A549 (cell line): ENCODE measurements around the gene TUG1. TPM values are rescaled to one million over a fixed set of nuclear protein-coding genes. Genes with fewer than 3 reads are reported as not detected.

ENCODE experiments used
- ATAC-seq, 2 experiments: fragments of 200-7000 bp in 1 of 2; fragments of >200 bp in 1 of 2; cut with Nextera tagmentation in 1 of 2; cut with Tn5 transposase in 1 of 2; 3 replicates each; pipeline versions ENCODE4 v1.8.0 to v1.9.1; 2018 to 2020; ENCODE audit warnings: mild to moderate bottlenecking in 1 of 2, moderate library complexity in 1 of 2
- CTCF ChIA-PET: fragments of 300-600 bp; sonication (Branson Sonifier 250); formaldehyde crosslinking; extraction: SDS; loops from one replicate; lab custom pipeline; 2021; ENCODE audit warnings: antibody characterized with exemption, inconsistent platforms; lab: Yijun Ruan, JAX
- POLR2A ChIA-PET: fragments of 350-600 bp; formaldehyde crosslinking; extraction: SDS; loops from one replicate; lab custom pipeline; 2021; ENCODE audit warnings: antibody characterized with exemption, inconsistent platforms; lab: Yijun Ruan, JAX
- DNase-seq, 2 experiments: peaks; one replicate each; pipeline versions ENCODE4 v3.0.0 to v3.0.0-alpha.2; 2011 to 2016; ENCODE audit warnings: low read depth in 1 of 2, low spot score in 1 of 2
- FAIRE-seq: peaks from 2 replicates; lab custom pipeline; 2011; peaks lifted over from hg19 to GRCh38; lab: Jason Lieb, UNC
- H3K27ac ChIP-seq, 2 experiments: fragments of >200 bp; sonication (Bioruptor Twin); formaldehyde crosslinking; 3 replicates each; pipeline ENCODE4 v1.5.1; 2016 to 2017
- H3K4me1 ChIP-seq: fragments of >200 bp; sonication (Bioruptor Twin); formaldehyde crosslinking; 3 replicates; pipeline ENCODE4 v1.6.1; 2016
- H3K4me2 ChIP-seq: fragments of >200 bp; sonication (Bioruptor Twin); formaldehyde crosslinking; 3 replicates; pipeline ENCODE4 v1.6.1; 2016
- H3K4me3 ChIP-seq: fragments of >200 bp; sonication (Bioruptor Twin); formaldehyde crosslinking; 3 replicates; pipeline ENCODE4 v1.5.1; 2016
- H3K9me3 ChIP-seq: fragments of >200 bp; sonication (Bioruptor Twin); formaldehyde crosslinking; 3 replicates; pipeline ENCODE4 v1.6.1; 2016
- BHLHE40 ChIP-seq: IDR thresholded peaks from 2 replicates; pipeline ENCODE4 v1.6.1; 2012; ENCODE audit warnings: low read depth, low read length, inconsistent platforms
- CHD2 ChIP-seq: fragments of 150-350 bp; IDR thresholded peaks from 2 replicates; pipeline ENCODE4 v1.6.1; 2014; ENCODE audit warnings: low read length; ENCODE audit not compliant: partially characterized antibody
- CHD4 ChIP-seq: fragments of 200-600 bp; sonication (generic); IDR thresholded peaks from 2 replicates; pipeline ENCODE4 v1.6.1; 2016; ENCODE audit warnings: antibody characterized with exemption, mild to moderate bottlenecking, borderline replicate concordance
- CTCF ChIP-seq: fragments of >200 bp; sonication (Bioruptor Twin); formaldehyde crosslinking; IDR thresholded peaks from 3 replicates; pipeline ENCODE4 v1.5.1; 2016
- EP300 ChIP-seq, 2 experiments: fragments of >200 bp; sonication (Bioruptor Twin); formaldehyde crosslinking; IDR thresholded peaks; 2 replicates in 1 of 2; 3 replicates in 1 of 2; pipeline ENCODE4 v1.6.1; 2016 to 2017
- ESRRA ChIP-seq: fragments of 150-350 bp; IDR thresholded peaks from 2 replicates; pipeline ENCODE4 v1.6.1; 2014; ENCODE audit warnings: mild to moderate bottlenecking, low read length, borderline replicate concordance
- FOSB ChIP-seq: fragments of 250-450 bp; sonication (Bioruptor Pico); IDR thresholded peaks from 2 replicates; pipeline ENCODE4 v1.5.0; 2020; ENCODE audit warnings: mild to moderate bottlenecking, moderate library complexity
- FOSL2 ChIP-seq, 2 experiments: fragments of 450-650 bp in 1 of 2; fragments of >200 bp in 1 of 2; sonication (Bioruptor Twin) in 1 of 2; formaldehyde crosslinking; IDR thresholded peaks; 2 replicates each; pipeline versions ENCODE4 v1.5.0 to v1.6.1; 2016 to 2020; ENCODE audit warnings: mild to moderate bottlenecking in 1 of 2, moderate library complexity in 1 of 2
- FOXS1 ChIP-seq: fragments of 250-450 bp; sonication (Bioruptor Pico); IDR thresholded peaks from 2 replicates; pipeline ENCODE4 v1.5.0; 2020; ENCODE audit warnings: mild to moderate bottlenecking, moderate library complexity
- GATA3 ChIP-seq: IDR thresholded peaks from 2 replicates; pipeline ENCODE4 v1.6.1; 2012; ENCODE audit warnings: borderline replicate concordance
- HDAC2 ChIP-seq: fragments of 200-600 bp; sonication (generic); IDR thresholded peaks from 2 replicates; pipeline ENCODE4 v1.6.1; 2016
- HOXA7 ChIP-seq: fragments of 250-450 bp; sonication (Bioruptor Pico); IDR thresholded peaks from 2 replicates; pipeline ENCODE4 v1.5.0; 2020; ENCODE audit warnings: mild to moderate bottlenecking, moderate library complexity
- HOXB13 ChIP-seq: fragments of 250-450 bp; sonication (Bioruptor Pico); IDR thresholded peaks from 2 replicates; pipeline ENCODE4 v1.5.0; 2020; ENCODE audit warnings: low read depth, mild to moderate bottlenecking, moderate library complexity
- KDM5A ChIP-seq: fragments of 200-600 bp; sonication (generic); IDR thresholded peaks from 2 replicates; pipeline ENCODE4 v1.6.1; 2016; ENCODE audit warnings: antibody characterized with exemption, mild to moderate bottlenecking
- MAFK ChIP-seq: fragments of 450-650 bp; IDR thresholded peaks from 2 replicates; pipeline ENCODE4 v1.6.1; 2014; ENCODE audit not compliant: partially characterized antibody
- MAZ ChIP-seq: fragments of 150-350 bp; IDR thresholded peaks from 2 replicates; pipeline ENCODE4 v1.6.1; 2014; ENCODE audit warnings: antibody characterized with exemption, low read depth, low read length, borderline replicate concordance
- NFE2L2 ChIP-seq: fragments of 150-350 bp; conservative IDR thresholded peaks from 2 replicates; pipeline ENCODE4 v1.6.1; 2014; ENCODE audit warnings: low read length
- NPAS2 ChIP-seq: fragments of 250-450 bp; sonication (Bioruptor Pico); IDR thresholded peaks from 2 replicates; pipeline ENCODE4 v1.8.0; 2022; ENCODE audit warnings: mild to moderate bottlenecking, moderate library complexity, borderline replicate concordance
- PBX3 ChIP-seq: IDR thresholded peaks from 2 replicates; pipeline ENCODE4 v1.6.1; 2012
- PHF8 ChIP-seq: fragments of 200-600 bp; sonication (generic); IDR thresholded peaks from 2 replicates; pipeline ENCODE4 v1.6.1; 2016; ENCODE audit warnings: low read depth, mild to moderate bottlenecking, antibody characterized with exemption, moderate library complexity, borderline replicate concordance
- POLR2A ChIP-seq: IDR thresholded peaks from 2 replicates; pipeline ENCODE4 v1.6.1; 2012; ENCODE audit warnings: mild to moderate bottlenecking, low read length
- RCOR1 ChIP-seq: fragments of 150-350 bp; IDR thresholded peaks from 2 replicates; pipeline ENCODE4 v1.6.1; 2014; ENCODE audit warnings: antibody characterized with exemption, low read length, low read depth
- RNF2 ChIP-seq: fragments of 200-600 bp; sonication (generic); IDR thresholded peaks from 2 replicates; pipeline ENCODE4 v1.6.1; 2016; ENCODE audit warnings: low read depth, mild to moderate bottlenecking, antibody characterized with exemption, moderate library complexity, borderline replicate concordance
- SREBF2 ChIP-seq: fragments of 450-650 bp; IDR thresholded peaks from 2 replicates; pipeline ENCODE4 v1.6.1; 2014; ENCODE audit warnings: mild to moderate bottlenecking, moderate library complexity
- USF2 ChIP-seq: fragments of 450-650 bp; IDR thresholded peaks from 2 replicates; pipeline ENCODE4 v1.6.1; 2014; ENCODE audit warnings: antibody characterized with exemption
- ZC3H11A ChIP-seq: fragments of 450-650 bp; IDR thresholded peaks from 2 replicates; pipeline ENCODE4 v1.6.1; 2014; ENCODE audit warnings: antibody characterized with exemption, mild to moderate bottlenecking
- WGBS: methylation state at CpG from one replicate; pipeline ENCODE4 v1.1.6; 2017; ENCODE audit errors: missing lambda C conversion rate; 5-methylcytosine and 5-hydroxymethylcytosine counted together
- polyA plus RNA-seq, 4 experiments: library from polyadenylated mRNA; depleted of rRNA in 3 of 4; stranded (reverse); fragments of >200 nt; fragmentation: RNase III in 1 of 4; extraction: RNeasy Plus Mini Kit Qiagen cat#74134 plus additional on column Dnase treatment in 1 of 4; gene quantifications; 2 replicates in 3 of 4; 3 replicates in 1 of 4; pipeline ENCODE4 v1.2.3, GENCODE V29; 2011 to 2017

Gene TUG1
- polyA plus RNA-seq, 2 of the 4 experiments (the other 2 are of a cell fraction) = 29.9 to 104 TPM

GRCh38 chr22:31019191-31019930 is 50.3 kb downstream of the TUG1 start:
- ATAC-seq (no peak), DNase-seq (no peak), FAIRE-seq (no peak)
- Histone ChIP-seq H3K4me1 (no peaks in the 10 kb centered on the region), H3K27ac (no peak overlapping the region), H3K9me3 (no peaks in the 10 kb centered on the region), H3K4me2 (no peak overlapping the region), H3K4me3 (no peak overlapping the region)
- POLR2A ChIA-PET = no interaction called here
- TF ChIP-seq RCOR1 (no peak), ESRRA (no peak), POLR2A (no peak), GATA3 (no peak), FOXS1 (CRISPR knock-in tag) (no peak), NPAS2 (CRISPR knock-in tag) (no peak), RNF2 (no peak), USF2 (no peak)
- CTCF ChIA-PET = interaction anchor here (0.7 to 1.2 kb wide), 3 partner anchors 19 to 79 kb away, joined by 3 to 5 read pairs (median 3); no protein-coding TSS in a partner anchor
- WGBS = 45% methylated on average over 2 of the region's 3 CpGs

GRCh38 chr22:31020334-31020733 is 51.3 kb downstream of the TUG1 start:
- POLR2A ChIA-PET = no interaction called here
- Histone ChIP-seq H3K4me2 (no peak overlapping the region), H3K27ac (no peak overlapping the region), H3K9me3 (no peaks in the 10 kb centered on the region), H3K4me1 (no peaks in the 10 kb centered on the region), H3K4me3 (no peak overlapping the region)
- ATAC-seq = no peak
- TF ChIP-seq HOXB13 (no peak), HDAC2 (no peak), CHD2 (no peak), CHD4 (no peak), KDM5A (no peak), FOSL2 (IDR thresholded peaks at IDR 0.05) (no peak), FOSL2 (CRISPR knock-in tag; IDR thresholded peaks at IDR 0.05) (no peak), EP300 (IDR thresholded peaks at IDR 0.05) (no peak), PHF8 (no peak), SREBF2 (no peak), HOXA7 (CRISPR knock-in tag) (no peak), BHLHE40 (no peak), ZC3H11A (no peak), NFE2L2 (no peak), NPAS2 (CRISPR knock-in tag) (no peak), MAZ (no peak)
- TF ChIP-seq, all 56 proteins: peak for 0
- CTCF ChIA-PET = interaction anchor here (0.6 kb wide), 1 partner anchor 10 kb away, joined by 3 read pairs; no protein-coding TSS in a partner anchor
- FAIRE-seq = no peak
- 85% methylated on average over 4 of the region's 4 CpGs for WGBS
- no peak for DNase-seq

- Histone ChIP-seq H3K27ac (no peak overlapping the region), H3K4me3 (no peak overlapping the region), H3K4me2 (no peak overlapping the region), H3K9me3 (no peaks in the 10 kb centered on the region), H3K4me1 (no peaks in the 10 kb centered on the region)
- ChIA-PET CTCF (interaction anchor here (1.5 kb wide), 1 partner anchor 12 kb away, joined by 3 read pairs; no protein-coding TSS in a partner anchor), POLR2A (no interaction called here)
- no peak for FAIRE-seq
- TF ChIP-seq FOSB (CRISPR knock-in tag) = no peak
- no peak for TF ChIP-seq EP300 (IDR thresholded peaks at IDR 0.05)
- TF ChIP-seq HOXB13 = no peak
- no peak for TF ChIP-seq CTCF
- no peak for TF ChIP-seq PBX3
- no peak for TF ChIP-seq RCOR1
- no peak for TF ChIP-seq BHLHE40
- no peak for TF ChIP-seq POLR2A
- TF ChIP-seq MAFK = no peak
- WGBS = 74% methylated on average over 5 of the region's 5 CpGs
- no peak for ATAC-seq
- no peak for DNase-seq
These were observed 53.5 kb downstream of the TUG1 start for GRCh38 chr22:31022516-31022915.
